HEK293T (cell line): ENCODE results near the gene MDH1B.

Experiments used
- BHLHE40 ChIP-seq: fragments of 450-650 bp; IDR thresholded peaks from 2 replicates; pipeline ENCODE4 v1.6.1; 2016; ENCODE audit warnings: mild to moderate bottlenecking, moderate library complexity, borderline replicate concordance
- CTBP1 ChIP-seq: fragments of 450-650 bp; IDR thresholded peaks from 2 replicates; pipeline ENCODE4 v1.6.1; 2016; ENCODE audit warnings: borderline replicate concordance
- FOXK2 ChIP-seq: fragments of 450-650 bp; IDR thresholded peaks from 2 replicates; pipeline ENCODE4 v1.6.1; 2016; ENCODE audit warnings: mild to moderate bottlenecking
- FOXM1 ChIP-seq: fragments of 450-650 bp; IDR thresholded peaks from 2 replicates; pipeline ENCODE4 v1.6.1; 2017; ENCODE audit warnings: mild to moderate bottlenecking, borderline replicate concordance
- SP1 ChIP-seq: fragments of 450-650 bp; IDR thresholded peaks from 2 replicates; pipeline ENCODE4 v1.6.1; 2017
- TARDBP ChIP-seq: fragments of 450-650 bp; IDR thresholded peaks from 2 replicates; pipeline ENCODE4 v1.6.1; 2016

DNA sequence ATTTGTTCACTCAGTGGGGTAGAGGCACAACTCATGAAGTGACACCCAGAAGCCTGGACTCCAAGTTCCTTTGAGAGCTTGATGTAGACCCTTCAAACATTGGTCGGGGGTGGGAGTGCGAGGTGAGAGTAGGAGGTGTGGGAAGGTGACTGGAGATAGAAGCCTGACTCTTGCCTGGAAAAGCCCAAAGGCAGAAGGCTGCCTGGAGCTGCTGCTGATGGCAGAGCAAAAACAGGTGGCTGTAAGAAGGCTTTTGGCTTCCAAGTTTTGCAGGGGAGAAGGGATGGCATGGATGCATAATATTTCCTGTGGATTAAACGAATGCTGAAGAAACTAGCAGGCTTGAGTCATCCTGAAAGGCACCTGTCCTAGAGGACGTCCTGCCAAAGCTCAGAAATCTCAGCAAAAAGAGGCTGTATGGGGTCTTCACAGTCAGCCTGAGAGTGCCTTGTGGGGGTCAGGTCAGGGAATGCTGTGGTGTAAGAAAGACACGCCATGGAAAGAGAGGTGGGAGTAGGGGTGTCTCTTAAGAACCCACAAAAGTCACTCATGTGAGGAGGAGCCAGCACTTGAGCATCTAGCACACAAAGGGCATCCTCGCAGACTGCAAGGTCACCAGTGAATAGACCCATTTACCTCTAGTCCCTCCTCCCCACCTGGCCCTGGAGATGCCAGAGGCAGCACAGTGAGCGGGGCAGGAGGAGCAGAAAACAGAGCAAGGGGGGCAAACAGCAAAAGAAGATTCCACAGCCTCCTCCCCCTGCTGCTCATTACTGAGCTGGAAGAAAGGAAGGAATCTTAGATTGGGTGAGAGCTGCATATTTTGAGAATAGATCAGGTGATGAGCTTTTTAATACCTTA, 37.8 kb upstream of the MDH1B start:
- TF ChIP-seq TARDBP (no peak), BHLHE40 (no peak), FOXK2 (no peak), SP1 (no peak), CTBP1 (no peak), FOXM1 (no peak)
